ENCODE results near the gene KANK3. TPM values are rescaled to one million over a fixed set of nuclear protein-coding genes. Genes with fewer than 3 reads are reported as not detected.

The KANK3 gene
- polyA plus RNA-seq, 3 donors = 0.15 TPM; not detected in 2

- Histone ChIP-seq H4K20me1 (ENCODE audit: insufficient read depth, low read length) (no peaks in the 10 kb centered on the region), H3K27ac (ENCODE audit: low read depth in 1 of 2, low read length in 2 of 2) (no peak overlapping the region), H3K9ac (ENCODE audit: insufficient read depth, low read length, poor library complexity, severe bottlenecking) (no peak overlapping the region), H3K9me3 (replicated peaks in 1 of 2; ENCODE audit: control insufficient read depth in 1 of 2, insufficient read depth in 1 of 2, low read length in 2 of 2) (peaks cover 0 to 8% of the 10 kb centered on the region in 2 donors), H3K36me3 (replicated peaks in 1 of 2; ENCODE audit: control insufficient read depth in 1 of 2, insufficient read depth in 2 of 2, low read length in 2 of 2) (no peaks in the 10 kb centered on the region), H3K27me3 (ENCODE audit: control insufficient read depth in 2 of 2, insufficient read depth in 2 of 2, low read length in 2 of 2) (peaks cover 10 to 22% of the 10 kb centered on the region in 2 donors), H3K79me2 (ENCODE audit: insufficient read depth, low read length) (no peaks in the 10 kb centered on the region), H3K4me3 (replicated peaks in 1 of 3; ENCODE audit: low read depth in 2 of 3, low read length in 3 of 3) (no peak overlapping the region), H3K4me1 (ENCODE audit: control insufficient read depth in 1 of 2, insufficient read depth in 2 of 2, low read length in 2 of 2) (peaks cover 9 to 12% of the 10 kb centered on the region in 2 donors), H2AFZ (ENCODE audit: insufficient read depth, low read depth, low read length, poor library complexity, severe bottlenecking) (no peak overlapping the region), H3K4me2 (replicated peaks; ENCODE audit: extremely low read depth, low read length, poor library complexity, severe bottlenecking) (no peak overlapping the region)
- DNase-seq = no peak
- Mint-ChIP-seq H3K9me3 (peaks cover 0 to 8% (median 2%) of the 10 kb centered on the region in 7 donors), H3K4me3 (no peak overlapping the region), H3K4me1 (peaks cover 30% of the 10 kb centered on the region), H3K27me3 (ENCODE audit: low read depth in 3 of 3) (peaks cover 33 to 46% (median 45%) of the 10 kb centered on the region in 3 donors), H3K27ac (no peak overlapping the region), H3K36me3 (peaks cover 0 to 1% of the 10 kb centered on the region in 2 donors)
- intact Hi-C loops (cut with micrococcal nuclease) = loop anchor here (5.0 to 10.0 kb wide), 2 partner anchors 38 to 216 kb away; partner anchors contain the start of gene MYO1F (in 1 of the 2)
- 100% methylated on average over 2 of the region's 6 CpGs for WGBS (ENCODE audit: insufficient coverage)
- no peak for TF ChIP-seq CTCF (IDR thresholded peaks at IDR 0.05)
Measured at GRCh38 chr19:8358948-8359347, 15.9 kb upstream of the KANK3 start.

GRCh38 chr19:8357007-8357521 lies 14.0 kb upstream of the KANK3 start:
- no peak for TF ChIP-seq CTCF (IDR thresholded peaks at IDR 0.05)
- peaks cover 20% of the 10 kb centered on the region for H3K4me1 Mint-ChIP-seq
- Histone ChIP-seq H3K9me3 (replicated peaks in 1 of 2; ENCODE audit: control insufficient read depth in 1 of 2, insufficient read depth in 1 of 2, low read length in 2 of 2) (no peaks in the 10 kb centered on the region), H3K9ac (ENCODE audit: insufficient read depth, low read length, poor library complexity, severe bottlenecking) (no peak overlapping the region), H3K4me1 (ENCODE audit: control insufficient read depth in 1 of 2, insufficient read depth in 2 of 2, low read length in 2 of 2) (peaks cover 4 to 6% of the 10 kb centered on the region in 2 donors), H3K27me3 (ENCODE audit: control insufficient read depth in 2 of 2, insufficient read depth in 2 of 2, low read length in 2 of 2) (peaks cover 2 to 13% of the 10 kb centered on the region in 2 donors), H2AFZ (ENCODE audit: insufficient read depth, low read depth, low read length, poor library complexity, severe bottlenecking) (no peak overlapping the region), H3K79me2 (ENCODE audit: insufficient read depth, low read length) (no peaks in the 10 kb centered on the region), H3K36me3 (replicated peaks in 1 of 2; ENCODE audit: control insufficient read depth in 1 of 2, insufficient read depth in 2 of 2, low read length in 2 of 2) (no peaks in the 10 kb centered on the region), H4K20me1 (ENCODE audit: insufficient read depth, low read length) (no peaks in the 10 kb centered on the region), H3K27ac (ENCODE audit: low read depth in 1 of 2, low read length in 2 of 2) (no peak overlapping the region), H3K4me2 (replicated peaks; ENCODE audit: extremely low read depth, low read length, poor library complexity, severe bottlenecking) (no peak overlapping the region), H3K4me3 (replicated peaks in 1 of 3; ENCODE audit: low read depth in 2 of 3, low read length in 3 of 3) (no peak overlapping the region)
- H3K27me3 Mint-ChIP-seq (ENCODE audit: low read depth in 3 of 3) = peaks cover 24 to 41% (median 37%) of the 10 kb centered on the region in 3 donors
- H3K9me3 Mint-ChIP-seq = peaks cover 0 to 4% (median 0%) of the 10 kb centered on the region in 7 donors
- H3K36me3 Mint-ChIP-seq = no peaks in the 10 kb centered on the region
- intact Hi-C loops (cut with micrococcal nuclease) = loop anchor here (5.0 to 10.0 kb wide), 2 partner anchors 40 to 218 kb away; partner anchors contain the start of gene MYO1F (in 1 of the 2)
- no peak overlapping the region for H3K4me3 Mint-ChIP-seq
- DNase-seq = no peak
- 100% methylated on average over 3 of the region's 4 CpGs for WGBS (ENCODE audit: insufficient coverage)
- no peak overlapping the region for H3K27ac Mint-ChIP-seq

All from CD14-positive monocyte (primary cell).